Esophagus (tissue), 2 donors: ENCODE data around the gene AIM2. TPM values are rescaled to one million over a fixed set of nuclear protein-coding genes. Genes with fewer than 3 reads are reported as not detected.
"Not testable (repeated sequence)": the region's sequence is repeated elsewhere in the genome, so short reads cannot be mapped to it uniquely, and the experiment has no call there.

Experiments used
- H3K27ac ChIP-seq, 2 donors: one replicate each; pipeline ENCODE4 v1.5.1; 2013; ENCODE audit warnings: low read depth in 2 of 2, mild to moderate bottlenecking in 2 of 2, inconsistent platforms in 1 of 2, low read length in 1 of 2, moderate library complexity in 1 of 2
- H3K27me3 ChIP-seq, 2 donors: one replicate each; pipeline ENCODE4 v1.6.1; 2013; ENCODE audit warnings: low read length in 2 of 2, control low read depth in 1 of 2, mild to moderate bottlenecking in 1 of 2; ENCODE audit not compliant: insufficient read depth in 2 of 2, control insufficient read depth in 1 of 2
- H3K36me3 ChIP-seq, 2 donors: one replicate each; pipeline ENCODE4 v1.6.1; 2013; ENCODE audit warnings: low read length in 1 of 2; ENCODE audit not compliant: control insufficient read depth in 2 of 2, insufficient read depth in 2 of 2
- H3K4me1 ChIP-seq, 2 donors: one replicate each; pipeline ENCODE4 v1.6.1; 2013; ENCODE audit warnings: low read length in 1 of 2; ENCODE audit not compliant: control insufficient read depth in 2 of 2, insufficient read depth in 2 of 2
- H3K4me3 ChIP-seq, 2 donors: one replicate each; pipeline ENCODE4 v1.5.1; 2013; ENCODE audit warnings: low read length in 2 of 2, mild to moderate bottlenecking in 2 of 2, low read depth in 1 of 2, moderate library complexity in 1 of 2
- H3K9me3 ChIP-seq, 2 donors: one replicate each; pipeline ENCODE4 v1.6.1; 2013; ENCODE audit warnings: mild to moderate bottlenecking in 2 of 2, low read depth in 1 of 2, low read length in 1 of 2, moderate library complexity in 1 of 2; ENCODE audit not compliant: control insufficient read depth in 2 of 2, insufficient read depth in 1 of 2
- WGBS, 2 donors: extraction: QIAGEN DNeasy Blood & Tissue Kit; methylation state at CpG; one replicate each; pipeline ENCODE4 v1.1.7; 2013; 5-methylcytosine and 5-hydroxymethylcytosine counted together
- polyA plus RNA-seq, 2 donors: library from polyadenylated mRNA; stranded (reverse); fragments of 200-250 nt; gene quantifications; one replicate each; pipeline ENCODE4 v1.2.3, GENCODE V29; 2013
- donor health status: healthy with polysubstance abuse.
- donor health status: Bipolar disorder and iron deficiency.

The AIM2 gene
- polyA plus RNA-seq, 2 donors: 0.38 to 1.0 TPM

GRCh38 chr1:159030311-159030710 is 46.3 kb downstream of the AIM2 start:
- Histone ChIP-seq H3K4me1 (peaks cover 3 to 4% of the 10 kb centered on the region in 2 donors), H3K4me3 (no peak overlapping the region), H3K9me3 (no peaks in the 10 kb centered on the region), H3K27ac (no peak overlapping the region), H3K27me3 (no peaks in the 10 kb centered on the region), H3K36me3 (peaks cover 10 to 18% of the 10 kb centered on the region in 2 donors)
- 79 to 97% methylated on average over 1 of the region's 1 CpG for WGBS, 2 donors

- peaks cover 4 to 10% of the 10 kb centered on the region in 2 donors for H3K36me3 ChIP-seq
- not testable (repeated sequence) for H3K27ac ChIP-seq, H3K4me1 ChIP-seq, H3K4me3 ChIP-seq, H3K9me3 ChIP-seq, H3K27me3 ChIP-seq
- WGBS, 2 donors: 58 to 60% methylated on average over 2 of the region's 2 CpGs
These were observed 49.7 kb downstream of the AIM2 start for GRCh38 chr1:159026841-159027240.

- WGBS, 2 donors: 96 to 97% methylated on average over 7 of the region's 7 CpGs
- Histone ChIP-seq H3K27ac (no peak overlapping the region), H3K27me3 (no peaks in the 10 kb centered on the region), H3K4me3 (no peak overlapping the region), H3K36me3 (peaks cover 0 to 3% of the 10 kb centered on the region in 2 donors), H3K4me1 (no peaks in the 10 kb centered on the region), H3K9me3 (no peaks in the 10 kb centered on the region)
These were observed 51.5 kb downstream of the AIM2 start for GRCh38 chr1:159025043-159025442.

DNA sequence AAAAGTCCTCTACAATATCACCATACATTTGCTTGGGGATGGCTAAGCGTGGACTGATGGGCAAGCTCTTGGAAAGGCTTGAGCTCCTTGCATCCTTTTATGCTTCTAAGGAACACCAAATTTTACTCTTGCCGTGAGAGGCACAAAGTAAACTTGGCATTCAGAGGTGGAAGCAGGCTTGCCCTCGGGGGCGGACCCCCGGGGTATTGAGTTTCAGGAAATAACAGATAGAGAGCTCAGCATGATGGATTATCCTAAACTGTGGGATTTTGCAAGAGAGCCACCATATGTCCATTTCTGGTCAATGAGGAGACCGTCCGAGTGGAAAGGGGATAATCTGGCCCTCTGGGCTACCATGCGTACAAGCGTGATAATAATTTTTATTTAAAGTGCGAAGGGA is 52.8 kb downstream of the AIM2 start:
- Histone ChIP-seq H3K4me1 (no peaks in the 10 kb centered on the region), H3K4me3 (no peak overlapping the region), H3K36me3 (peaks cover 0 to 3% of the 10 kb centered on the region in 2 donors), H3K27me3 (no peaks in the 10 kb centered on the region), H3K27ac (no peak overlapping the region), H3K9me3 (no peaks in the 10 kb centered on the region)
- WGBS, 2 donors: 83 to 86% methylated on average over 10 of the region's 10 CpGs

DNA sequence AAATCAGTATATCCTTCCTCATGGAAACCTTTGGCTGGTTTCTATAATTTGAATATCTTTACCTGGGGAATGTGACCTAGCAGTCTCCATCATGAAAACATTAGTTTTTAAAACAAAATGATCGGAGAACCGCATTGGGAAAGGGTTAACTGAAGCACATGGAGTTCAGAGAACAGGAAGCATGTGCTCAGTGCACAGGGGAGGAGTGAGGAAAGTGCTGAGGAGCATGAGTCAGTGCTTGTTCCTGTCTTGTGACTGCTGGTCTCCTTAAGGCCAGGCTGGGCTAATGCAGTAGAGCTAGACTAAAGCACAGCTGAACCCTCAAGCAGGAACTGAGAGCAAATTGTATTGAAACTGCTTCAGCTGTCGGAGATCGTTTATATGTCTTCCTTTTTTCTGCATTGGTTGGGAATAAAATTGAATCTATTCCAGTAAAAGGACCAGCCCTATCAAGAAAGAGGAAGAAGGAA is 61.1 kb downstream of the AIM2 start:
- Histone ChIP-seq H3K27ac (peak overlapping the region; percentile 82 to 83), H3K27me3 (no peaks in the 10 kb centered on the region), H3K9me3 (no peaks in the 10 kb centered on the region), H3K4me1 (peaks cover 0 to 2% of the 10 kb centered on the region in 2 donors), H3K36me3 (peaks cover 2 to 3% of the 10 kb centered on the region in 2 donors), H3K4me3 (no peak overlapping the region)
- 39 to 41% methylated on average over 4 of the region's 4 CpGs for WGBS, 2 donors

DNA sequence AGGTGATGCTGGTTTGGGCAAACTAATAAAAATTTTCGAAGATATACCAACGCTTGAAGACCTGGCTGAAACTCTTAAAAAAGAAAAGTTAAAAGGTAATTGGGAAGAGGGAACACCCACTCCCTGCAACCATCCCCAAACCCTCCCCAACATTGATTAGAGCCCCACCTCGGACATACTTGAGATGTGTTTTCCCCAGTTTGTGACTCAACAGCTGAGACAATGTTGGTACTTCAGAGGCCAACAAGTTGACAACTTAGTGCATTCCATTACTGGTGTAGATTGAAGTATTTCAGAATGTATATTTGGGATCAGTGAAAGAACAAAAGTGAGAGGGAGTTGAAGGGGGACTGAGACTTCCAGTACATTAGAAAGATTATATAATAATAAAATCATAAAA is 61.7 kb downstream of the AIM2 start:
- Histone ChIP-seq H3K36me3 (peaks cover 2 to 3% of the 10 kb centered on the region in 2 donors), H3K27me3 (no peaks in the 10 kb centered on the region), H3K9me3 (no peaks in the 10 kb centered on the region), H3K27ac (no peak overlapping the region), H3K4me3 (no peak overlapping the region), H3K4me1 (peaks cover 0 to 2% of the 10 kb centered on the region in 2 donors)
- WGBS, 2 donors: 73 to 75% methylated on average over 3 of the region's 3 CpGs

DNA sequence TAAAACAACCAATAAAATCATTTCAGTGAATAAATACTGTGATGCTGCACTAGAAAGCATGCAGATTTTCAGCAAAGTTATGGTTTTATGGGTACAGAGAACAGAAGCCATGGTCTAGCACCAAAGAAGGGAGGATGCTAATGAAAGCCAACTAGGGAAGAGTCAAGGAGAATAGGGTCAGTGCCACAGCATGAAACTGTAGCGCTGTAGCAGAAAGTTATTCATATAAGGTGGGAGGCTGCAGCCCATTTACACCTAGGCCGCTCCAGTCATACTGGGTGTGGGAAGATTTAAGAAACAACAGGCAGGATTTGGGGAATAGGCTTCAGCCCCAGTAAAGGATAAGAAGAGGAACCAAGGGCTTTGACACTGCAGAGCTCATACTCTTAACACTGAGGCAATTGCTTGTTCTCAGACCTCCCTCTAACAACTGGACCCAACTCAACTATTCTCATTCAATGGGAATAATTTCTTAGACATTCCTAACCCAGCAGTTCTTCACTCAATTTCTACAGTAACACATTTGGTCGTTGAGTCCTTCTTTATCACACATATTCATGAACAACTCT is 62.5 kb downstream of the AIM2 start:
- no peaks in the 10 kb centered on the region for H3K9me3 ChIP-seq
- H3K36me3 ChIP-seq: peaks cover 2 to 3% of the 10 kb centered on the region in 2 donors
- no peak overlapping the region for H3K4me3 ChIP-seq
- no peaks in the 10 kb centered on the region for H3K27me3 ChIP-seq
- 83 to 90% methylated on average over 3 of the region's 3 CpGs for WGBS, 2 donors
- H3K4me1 ChIP-seq: peaks cover 0 to 2% of the 10 kb centered on the region in 2 donors
- no peak overlapping the region for H3K27ac ChIP-seq

- WGBS, 2 donors: 15 to 30% methylated on average over 6 of the region's 6 CpGs
- peak overlapping the region; percentile 30 to 37 for H3K27ac ChIP-seq
- no peaks in the 10 kb centered on the region for H3K9me3 ChIP-seq
- H3K27me3 ChIP-seq: no peaks in the 10 kb centered on the region
- peaks cover 2 to 3% of the 10 kb centered on the region in 2 donors for H3K36me3 ChIP-seq
- peak overlapping the region; percentile 4 to 28 for H3K4me3 ChIP-seq
- H3K4me1 ChIP-seq: peaks cover 0 to 2% of the 10 kb centered on the region in 2 donors
These were observed 64.1 kb downstream of the AIM2 start for GRCh38 chr1:159012495-159012894.
